ENCODE measurements around the gene CHIA. TPM values are rescaled to one million over a fixed set of nuclear protein-coding genes. Genes with fewer than 3 reads are reported as not detected.

The CHIA gene
- total RNA-seq, 1 experiment from 2014 or later: not detected

DNA sequence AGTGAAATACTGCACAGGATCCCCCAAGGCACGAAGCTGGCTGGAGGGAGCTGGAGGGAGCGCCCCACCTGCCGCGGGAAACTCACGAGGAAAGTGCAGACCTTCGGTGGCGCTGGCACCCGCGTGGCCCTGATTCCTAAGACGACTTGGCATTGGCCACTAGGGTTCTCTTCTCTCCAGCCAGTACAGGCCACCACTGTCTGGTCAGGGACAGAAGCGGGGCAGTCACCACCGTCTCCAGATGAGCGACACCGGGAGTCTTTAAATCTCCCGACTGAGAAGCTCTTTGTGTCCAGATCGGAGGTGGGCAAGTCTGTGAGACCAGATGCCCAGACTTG is 19.2 kb upstream of the CHIA start:
- no peak overlapping the region for H4K5ac ChIP-seq (ENCODE audit: insufficient read length, low read depth, low read length)
- H3K27ac ChIP-seq (ENCODE audit: insufficient read length, low read depth, low read length): no peak overlapping the region
- no peak overlapping the region for H2BK5ac ChIP-seq (ENCODE audit: insufficient read length, low read length)
- no peak overlapping the region for H3K56ac ChIP-seq (ENCODE audit: insufficient read length, low read depth, low read length)
- no peak overlapping the region for H2AK5ac ChIP-seq (ENCODE audit: insufficient read length, low read length)
- H2BK15ac ChIP-seq (ENCODE audit: low read depth, low read length): no peak overlapping the region
- no CpG with 5 or more reads among the region's 16 CpGs for WGBS (ENCODE audit: extremely low coverage, insufficient read length, low lambda C conversion rate)
- H3K4me1 ChIP-seq (ENCODE audit: insufficient read depth, low read length): no peaks in the 10 kb centered on the region; the same call in 1 of the 2 replicates
- H3T11ph ChIP-seq (ENCODE audit: low read length): no peak overlapping the region
- no peak overlapping the region for H2BK20ac ChIP-seq (ENCODE audit: low read depth, low read length, poor library complexity, severe bottlenecking)
- H3K4ac ChIP-seq (ENCODE audit: low read depth, low read length): no peak overlapping the region
- H3K4me3 Mint-ChIP-seq: no peak overlapping the region; a peak in 1 of 5 replicates
- peaks cover 25 to 28% of the 10 kb centered on the region in 2 experiments for H3K4me1 Mint-ChIP-seq
- no peak overlapping the region for H2AFZ ChIP-seq (ENCODE audit: low read length)
- H3K79me2 ChIP-seq (ENCODE audit: insufficient read depth, low read length): no peaks in the 10 kb centered on the region
- H3K14ac ChIP-seq (ENCODE audit: insufficient read depth, low read length): 0 out of 2 replicates have a peak overlapping the region, but pooled peaks have one; percentile 61
- peaks cover 0 to 3% (median 0%) of the 10 kb centered on the region in 3 experiments; a peak in 3 of 7 replicates for H3K36me3 Mint-ChIP-seq (ENCODE audit: insufficient read depth in 1 of 3, low read depth in 3 of 3)
- no peaks in the 10 kb centered on the region for H3K79me1 ChIP-seq (ENCODE audit: insufficient read depth, low read depth, low read length, poor library complexity, severe bottlenecking)
- TF ChIP-seq, protein P1, sequence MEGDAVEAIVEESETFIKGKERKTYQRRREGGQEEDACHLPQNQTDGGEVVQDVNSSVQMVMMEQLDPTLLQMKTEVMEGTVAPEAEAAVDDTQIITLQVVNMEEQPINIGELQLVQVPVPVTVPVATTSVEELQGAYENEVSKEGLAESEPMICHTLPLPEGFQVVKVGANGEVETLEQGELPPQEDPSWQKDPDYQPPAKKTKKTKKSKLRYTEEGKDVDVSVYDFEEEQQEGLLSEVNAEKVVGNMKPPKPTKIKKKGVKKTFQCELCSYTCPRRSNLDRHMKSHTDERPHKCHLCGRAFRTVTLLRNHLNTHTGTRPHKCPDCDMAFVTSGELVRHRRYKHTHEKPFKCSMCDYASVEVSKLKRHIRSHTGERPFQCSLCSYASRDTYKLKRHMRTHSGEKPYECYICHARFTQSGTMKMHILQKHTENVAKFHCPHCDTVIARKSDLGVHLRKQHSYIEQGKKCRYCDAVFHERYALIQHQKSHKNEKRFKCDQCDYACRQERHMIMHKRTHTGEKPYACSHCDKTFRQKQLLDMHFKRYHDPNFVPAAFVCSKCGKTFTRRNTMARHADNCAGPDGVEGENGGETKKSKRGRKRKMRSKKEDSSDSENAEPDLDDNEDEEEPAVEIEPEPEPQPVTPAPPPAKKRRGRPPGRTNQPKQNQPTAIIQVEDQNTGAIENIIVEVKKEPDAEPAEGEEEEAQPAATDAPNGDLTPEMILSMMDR (conservative IDR thresholded peaks at IDR 0.05): no peak
- H3K23ac ChIP-seq (ENCODE audit: insufficient read length, low read depth, low read length): no peak overlapping the region
- H4K91ac ChIP-seq (ENCODE audit: insufficient read length, low read depth, low read length): no peak overlapping the region
- no peak overlapping the region for H4K8ac ChIP-seq (replicated peaks; ENCODE audit: insufficient read length, low read depth, low read length)
- no peaks in the 10 kb centered on the region for H4K20me1 ChIP-seq (ENCODE audit: control insufficient read depth, insufficient read depth, insufficient read length)
- H3K18ac ChIP-seq (ENCODE audit: insufficient read length, low read depth, low read length): peak overlapping the region; percentile 4
- H3K4me2 ChIP-seq (ENCODE audit: insufficient read depth, insufficient read length, low read length): no peak overlapping the region
- no peak overlapping the region for H2BK12ac ChIP-seq (ENCODE audit: insufficient read length, low read depth, low read length)
- H2BK120ac ChIP-seq (ENCODE audit: low read depth, low read length, poor library complexity, severe bottlenecking): no peak overlapping the region
- no peak for DNase-seq
- no peaks in the 10 kb centered on the region for H3K27me3 ChIP-seq (ENCODE audit: insufficient read depth, low read length)
- H3K9me3 Mint-ChIP-seq: peaks cover 1 to 4% of the 10 kb centered on the region in 2 experiments; a peak in 2 of 5 replicates
- no peaks in the 10 kb centered on the region; the same call in none of the 2 replicates for H3K27me3 Mint-ChIP-seq (ENCODE audit: low read depth)
- no peaks in the 10 kb centered on the region for H3K23me2 ChIP-seq (ENCODE audit: insufficient read length, low read depth, low read length, poor library complexity, severe bottlenecking)
- H3K9ac ChIP-seq (ENCODE audit: extremely low read depth, insufficient read length, low read length): no peak overlapping the region
- no peaks in the 10 kb centered on the region for H3K9me3 ChIP-seq (ENCODE audit: control insufficient read depth, low read depth, low read length)
- H3K27ac Mint-ChIP-seq: peak overlapping the region; percentile 76 to 96 (median 93); a peak in 4 of 7 replicates

All from H9 (cell line).